Adrenal gland (tissue), 12 donors: Measurements from ENCODE around the gene PRR14L. TPM values are rescaled to one million over a fixed set of nuclear protein-coding genes. Genes with fewer than 3 reads are reported as not detected.

Experiments used
- DNase-seq, 7 donors: peaks; one replicate each; pipeline ENCODE4 v3.0.0-alpha.2; 2019 to 2020
- H3K27ac ChIP-seq, 5 donors: fragments of 200-600 bp; sonication (generic) in 4 of 5; 1 replicate in 3 of 5; 2 replicates in 2 of 5; pipeline versions ENCODE4 v1.5.1 to v1.8.0; 2016 to 2020; ENCODE audit warnings: mild to moderate bottlenecking in 1 of 5
- H3K27me3 ChIP-seq: fragments of 200-600 bp; 2 replicates; pipeline ENCODE4 v1.8.0; 2021
- H3K36me3 ChIP-seq, 2 donors: fragments of 200-600 bp; replicated peaks in 1 of 2; 1 replicate in 1 of 2; 2 replicates in 1 of 2; pipeline versions ENCODE4 v1.5.1 to v1.8.0; 2018 to 2022
- H3K4me1 ChIP-seq, 2 donors: fragments of 200-600 bp; replicated peaks in 1 of 2; 1 replicate in 1 of 2; 2 replicates in 1 of 2; pipeline versions ENCODE4 v1.5.1 to v1.8.0; 2018 to 2021
- H3K4me3 ChIP-seq, 4 donors: fragments of 200-600 bp; sonication (generic) in 3 of 4; one replicate each; pipeline ENCODE4 v1.5.1; 2016 to 2018
- H3K9me3 ChIP-seq, 3 donors: fragments of 200-600 bp; sonication (generic) in 1 of 3; replicated peaks in 1 of 3; 1 replicate in 2 of 3; 2 replicates in 1 of 3; pipeline versions ENCODE4 v1.5.1 to v1.8.0; 2016 to 2021
- POLR2A ChIP-seq, 2 donors: fragments of 450-650 bp; IDR thresholded peaks; one replicate each; pipeline ENCODE4 v1.6.1; 2017; ENCODE audit warnings: antibody characterized with exemption in 2 of 2, mild to moderate bottlenecking in 2 of 2, moderate library complexity in 1 of 2
- WGBS, 4 donors: extraction: QIAGEN DNeasy Blood & Tissue Kit in 2 of 4; methylation state at CpG; one replicate each; pipeline versions ENCODE4 v1.1.5 to v1.1.7; 2013 to 2017; 5-methylcytosine and 5-hydroxymethylcytosine counted together
- intact Hi-C, 2 donors: fragments of 100-400 bp; cut with DNase I; formaldehyde crosslinking; loops; one replicate each; pipeline versions ENCODE4 v1.14.1 to v1.15.0; 2022 to 2023
- polyA plus RNA-seq, 3 donors: library from polyadenylated mRNA; stranded (reverse); fragments of 200-250 nt in 2 of 3; fragments of 350-450 nt in 1 of 3; fragmentation: Illumina TruSeq in 1 of 3; extraction: RNeasy Lipid Tissue Mini Kit (QIAGEN cat#74804) in 1 of 3; gene quantifications; one replicate each; pipeline ENCODE4 v1.2.3, GENCODE V29; 2013 to 2014
- total RNA-seq, 9 donors: library from RNA; depleted of rRNA in 4 of 9; stranded (reverse); fragments of >200 nt in 4 of 9; fragments of 120-200 nt in 1 of 9; fragmentation: NEBNext Ultra II Directional in 1 of 9; extraction: Animal tissue kit (Norgen Biotek cat#: 25700) in 1 of 9; gene quantifications; one replicate each; pipeline versions ENCODE4 v1.1.0 to v1.2.4, GENCODE V29; 2013 to 2023
- TF ChIP-seq, protein P1 (sequence below), 6 experiments: fragments of 450-650 bp in 4 of 6; fragments of 200-600 bp in 2 of 6; sonication (generic) in 1 of 6; IDR thresholded peaks; 1 replicate in 5 of 6; 2 replicates in 1 of 6; pipeline versions ENCODE4 v1.5.1 to v1.8.0; 2016 to 2021; ENCODE audit warnings: antibody characterized with exemption in 6 of 6, mild to moderate bottlenecking in 2 of 6, moderate library complexity in 1 of 6
- donor health status: healthy with polysubstance abuse.
- donor health status: Bipolar disorder and iron deficiency.
- donor health status: DM: yes; HTN: yes; CAD: no.
- donor health status: DM: no; HTN: no; CAD: no.
- donor health status: DM: no; HTN: no; CAD: no.
- donor health status: DM: yes; HTN: yes; CAD: no.

Gene PRR14L
- total and polyA plus RNA-seq, 12 donors, result 6.8 to 53.6 (median 23.1) TPM

GRCh38 chr22:31752096-31752847 is 2.3 kb upstream of the PRR14L start:
- Histone ChIP-seq H3K9me3 (no peaks in the 10 kb centered on the region), H3K4me3 (no peak overlapping the region), H3K27ac (peak overlapping the region; percentile 90 to 97 (median 95)), H3K36me3 (no peaks in the 10 kb centered on the region), H3K27me3 (no peaks in the 10 kb centered on the region), H3K4me1 (peaks cover 37 to 63% of the 10 kb centered on the region in 2 donors)
- intact Hi-C loops, result no loop called here
- no peak for DNase-seq
- TF ChIP-seq POLR2A (IDR thresholded peaks at IDR 0.05), result no peak
- TF ChIP-seq, protein P1, sequence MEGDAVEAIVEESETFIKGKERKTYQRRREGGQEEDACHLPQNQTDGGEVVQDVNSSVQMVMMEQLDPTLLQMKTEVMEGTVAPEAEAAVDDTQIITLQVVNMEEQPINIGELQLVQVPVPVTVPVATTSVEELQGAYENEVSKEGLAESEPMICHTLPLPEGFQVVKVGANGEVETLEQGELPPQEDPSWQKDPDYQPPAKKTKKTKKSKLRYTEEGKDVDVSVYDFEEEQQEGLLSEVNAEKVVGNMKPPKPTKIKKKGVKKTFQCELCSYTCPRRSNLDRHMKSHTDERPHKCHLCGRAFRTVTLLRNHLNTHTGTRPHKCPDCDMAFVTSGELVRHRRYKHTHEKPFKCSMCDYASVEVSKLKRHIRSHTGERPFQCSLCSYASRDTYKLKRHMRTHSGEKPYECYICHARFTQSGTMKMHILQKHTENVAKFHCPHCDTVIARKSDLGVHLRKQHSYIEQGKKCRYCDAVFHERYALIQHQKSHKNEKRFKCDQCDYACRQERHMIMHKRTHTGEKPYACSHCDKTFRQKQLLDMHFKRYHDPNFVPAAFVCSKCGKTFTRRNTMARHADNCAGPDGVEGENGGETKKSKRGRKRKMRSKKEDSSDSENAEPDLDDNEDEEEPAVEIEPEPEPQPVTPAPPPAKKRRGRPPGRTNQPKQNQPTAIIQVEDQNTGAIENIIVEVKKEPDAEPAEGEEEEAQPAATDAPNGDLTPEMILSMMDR (IDR thresholded peaks at IDR 0.05), result no peak
- 79 to 82% (median 80%) methylated on average over 7 of the region's 7 CpGs for WGBS, 4 donors

GRCh38 chr22:31750365-31751284 is 693 bp upstream of the PRR14L start:
- TF ChIP-seq, protein P1 (IDR thresholded peaks at IDR 0.05), result no peak
- TF ChIP-seq POLR2A (IDR thresholded peaks at IDR 0.05), result no peak
- Histone ChIP-seq H3K4me1 (peaks cover 37 to 50% of the 10 kb centered on the region in 2 donors), H3K36me3 (no peaks in the 10 kb centered on the region), H3K4me3 (peak overlapping the region in 2 of 4 donors; percentile 89 to 97), H3K27me3 (no peaks in the 10 kb centered on the region), H3K9me3 (no peaks in the 10 kb centered on the region), H3K27ac (peak overlapping the region in 3 of 5 donors; percentile 49 to 88 (median 70))
- intact Hi-C loops, result no loop called here
- DNase-seq, result no peak
- 63 to 66% (median 64%) methylated on average over 16 of the region's 16 CpGs for WGBS, 4 donors

DNA sequence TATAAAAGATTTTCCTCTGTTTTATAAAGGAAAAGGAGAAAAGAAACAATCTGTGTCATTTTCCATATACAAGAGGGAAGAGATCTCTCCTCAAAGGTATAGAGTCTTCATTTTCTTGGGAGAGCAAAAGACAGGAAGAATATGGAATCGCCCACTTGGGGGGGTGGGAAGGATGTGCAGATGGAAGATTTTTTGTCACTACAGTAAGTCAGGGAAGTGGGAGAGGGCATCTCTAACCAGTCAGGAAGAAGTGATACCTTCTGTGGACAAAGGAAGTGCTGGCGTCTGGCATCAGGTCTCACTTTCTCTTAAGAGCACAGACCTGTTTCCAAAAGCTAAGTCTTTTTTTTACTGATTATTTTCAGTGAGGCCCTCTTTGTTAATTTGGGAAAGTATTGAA is 1.4 kb downstream of the PRR14L start:
- no peak for DNase-seq
- Histone ChIP-seq H3K4me3 (peak overlapping the region in 1 of 4 donors; percentile 97), H3K36me3 (no peaks in the 10 kb centered on the region), H3K27ac (no peak overlapping the region), H3K27me3 (no peaks in the 10 kb centered on the region), H3K4me1 (peaks cover 27 to 35% of the 10 kb centered on the region in 2 donors), H3K9me3 (no peaks in the 10 kb centered on the region)
- WGBS, 4 donors, result 23 to 32% (median 31%) methylated on average over 2 of the region's 2 CpGs
- intact Hi-C loops, result loop anchor here (5.0 to 10.0 kb wide), 2 partner anchors 64 to 81 kb away; no protein-coding TSS in a partner anchor
- no peak for TF ChIP-seq POLR2A (IDR thresholded peaks at IDR 0.05)
- TF ChIP-seq, protein P1 (IDR thresholded peaks at IDR 0.05), result no peak

DNA sequence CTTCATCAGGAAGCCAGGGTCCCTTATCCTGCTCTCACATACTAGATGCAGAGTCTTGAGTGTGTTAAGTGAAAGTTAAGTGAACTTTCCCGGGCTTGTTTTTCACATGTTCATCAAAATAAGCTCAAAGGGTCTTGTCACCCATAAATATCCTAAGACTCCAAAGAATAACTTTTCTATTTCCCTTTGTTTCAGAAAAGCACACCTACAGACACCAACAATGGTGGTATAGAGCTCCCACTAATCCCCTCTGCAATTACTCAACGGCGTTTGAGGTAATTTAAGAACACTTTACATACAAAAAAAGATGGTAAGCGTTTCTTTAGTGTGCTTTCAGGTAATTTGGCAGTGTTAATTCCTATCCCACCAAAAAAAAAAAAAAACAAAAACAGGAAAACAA is 2.5 kb downstream of the PRR14L start:
- WGBS, 4 donors, result 74 to 81% (median 78%) methylated on average over 4 of the region's 4 CpGs
- TF ChIP-seq, protein P1 (IDR thresholded peaks at IDR 0.05), result no peak
- no peak for TF ChIP-seq POLR2A (IDR thresholded peaks at IDR 0.05)
- no peaks in the 10 kb centered on the region for H3K27me3 ChIP-seq
- no peak overlapping the region for H3K27ac ChIP-seq
- no peak for DNase-seq
- peaks cover 17 to 25% of the 10 kb centered on the region in 2 donors for H3K4me1 ChIP-seq
- intact Hi-C loops, result loop anchor here (5.0 to 10.0 kb wide), 2 partner anchors 63 to 80 kb away; no protein-coding TSS in a partner anchor
- H3K4me3 ChIP-seq, result no peak overlapping the region
- H3K36me3 ChIP-seq, result no peaks in the 10 kb centered on the region
- no peaks in the 10 kb centered on the region for H3K9me3 ChIP-seq
